Measurements from ENCODE around the gene SH3RF3.

- TF ChIP-seq POLR2AphosphoS5 (IDR thresholded peaks at IDR 0.05; ENCODE audit: low read length) (no peak), BHLHE40 (IDR thresholded peaks at IDR 0.05; ENCODE audit: borderline replicate concordance in 1 of 2, low read depth in 2 of 2, low read length in 1 of 2) (no peak), FOXM1 (IDR thresholded peaks at IDR 0.05; ENCODE audit: low read depth, low read length) (no peak), POLR2A (IDR thresholded peaks at IDR 0.05; ENCODE audit: low read depth, low read length) (no peak), EZH2 (IDR thresholded peaks at IDR 0.05; ENCODE audit: borderline replicate concordance, control insufficient read depth, low read depth, low read length) (no peak), NBN (IDR thresholded peaks at IDR 0.05) (no peak), ESRRA (IDR thresholded peaks at IDR 0.05; ENCODE audit: low read length) (no peak), EGR1 (IDR thresholded peaks at IDR 0.05; ENCODE audit: borderline replicate concordance in 1 of 2, low read depth in 2 of 2, low read length in 2 of 2) (no peak)
- TF ChIP-seq, protein P1, sequence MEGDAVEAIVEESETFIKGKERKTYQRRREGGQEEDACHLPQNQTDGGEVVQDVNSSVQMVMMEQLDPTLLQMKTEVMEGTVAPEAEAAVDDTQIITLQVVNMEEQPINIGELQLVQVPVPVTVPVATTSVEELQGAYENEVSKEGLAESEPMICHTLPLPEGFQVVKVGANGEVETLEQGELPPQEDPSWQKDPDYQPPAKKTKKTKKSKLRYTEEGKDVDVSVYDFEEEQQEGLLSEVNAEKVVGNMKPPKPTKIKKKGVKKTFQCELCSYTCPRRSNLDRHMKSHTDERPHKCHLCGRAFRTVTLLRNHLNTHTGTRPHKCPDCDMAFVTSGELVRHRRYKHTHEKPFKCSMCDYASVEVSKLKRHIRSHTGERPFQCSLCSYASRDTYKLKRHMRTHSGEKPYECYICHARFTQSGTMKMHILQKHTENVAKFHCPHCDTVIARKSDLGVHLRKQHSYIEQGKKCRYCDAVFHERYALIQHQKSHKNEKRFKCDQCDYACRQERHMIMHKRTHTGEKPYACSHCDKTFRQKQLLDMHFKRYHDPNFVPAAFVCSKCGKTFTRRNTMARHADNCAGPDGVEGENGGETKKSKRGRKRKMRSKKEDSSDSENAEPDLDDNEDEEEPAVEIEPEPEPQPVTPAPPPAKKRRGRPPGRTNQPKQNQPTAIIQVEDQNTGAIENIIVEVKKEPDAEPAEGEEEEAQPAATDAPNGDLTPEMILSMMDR (IDR thresholded peaks at IDR 0.05 in 2 of 3, conservative IDR thresholded peaks at IDR 0.05 in 1 of 3; ENCODE audit: control insufficient read depth in 2 of 3, extremely low read depth in 1 of 3, insufficient read depth in 1 of 3, low read depth in 3 of 3, low read length in 3 of 3): no peak
Measured at GRCh38 chr2:109282865-109283264, 153.9 kb downstream of the SH3RF3 start.

Data from GM12878 (cell line).